ENCODE results near the gene TOP3A. TPM values are rescaled to one million over a fixed set of nuclear protein-coding genes. Genes with fewer than 3 reads are reported as not detected.
A peak's percentile ranks its signal among the peaks of the same experiment; 100 is the strongest.

TOP3A gene
- polyA plus RNA-seq, 1 donor (not counting 4 experiments of a cell fraction or from before 2014, with no cell fraction given): 11.6 TPM

GRCh38 chr17:18261659-18262058, 53.1 kb downstream of the TOP3A start:
- Histone ChIP-seq H3K79me2 (ENCODE audit: control insufficient read depth, insufficient read depth, low read length) (peaks cover 33% of the 10 kb centered on the region), H2AFZ (ENCODE audit: control insufficient read depth, low read length) (no peak overlapping the region), H3K4me1 (ENCODE audit: control insufficient read depth, extremely low read depth, insufficient read depth, low read length) (peaks cover 27% of the 10 kb centered on the region), H3K27ac (ENCODE audit: control insufficient read depth, insufficient read depth, low read length) (peak overlapping the region; percentile 92), H3K4me3 (ENCODE audit: control insufficient read depth in 2 of 3, extremely low read depth in 1 of 3, insufficient read depth in 2 of 3, low read depth in 1 of 3, low read length in 3 of 3) (peak overlapping the region; percentile 75 to 97 (median 90)), H3K9ac (ENCODE audit: control insufficient read depth, extremely low read depth, insufficient read depth, low read length) (peak overlapping the region; percentile 93), H3K9me3 (ENCODE audit: control insufficient read depth, low read depth, low read length) (no peaks in the 10 kb centered on the region), H3K36me3 (ENCODE audit: control insufficient read depth in 2 of 2, extremely low read depth in 1 of 2, insufficient read depth in 2 of 2, low read length in 2 of 2) (peaks cover 12 to 20% of the 10 kb centered on the region in 2 experiments), H3K4me2 (ENCODE audit: control insufficient read depth, extremely low read depth, insufficient read depth, low read depth, low read length) (peak overlapping the region; percentile 99), H3K27me3 (ENCODE audit: control insufficient read depth, extremely low read depth, insufficient read depth, low read length) (no peaks in the 10 kb centered on the region), H3K9me1 (ENCODE audit: control insufficient read depth, extremely low read depth, insufficient read depth, low read length) (peaks cover 5% of the 10 kb centered on the region), H4K20me1 (ENCODE audit: control insufficient read depth, extremely low read depth, insufficient read depth, low read length) (peaks cover 4% of the 10 kb centered on the region)
- TF ChIP-seq EZH2 (IDR thresholded peaks at IDR 0.05; ENCODE audit: low read length) (no peak), CTCF (optimal IDR thresholded peaks at IDR 0.05 in 1 of 3, IDR thresholded peaks at IDR 0.05 in 1 of 3, conservative IDR thresholded peaks at IDR 0.05 in 1 of 3; ENCODE audit: extremely low read depth in 1 of 3, insufficient read depth in 2 of 3, low read length in 3 of 3) (no peak)
- dilution Hi-C loops (cut with MboI; ENCODE audit: extremely low pct_ligation_motif_present, low sequenced_read_pairs): no loop called here
- DNase-seq (ENCODE audit: low read depth, low spot score): no peak
- no peak for FAIRE-seq

- peaks cover 6% of the 10 kb centered on the region for H4K20me1 ChIP-seq (ENCODE audit: control insufficient read depth, extremely low read depth, insufficient read depth, low read length)
- H3K27me3 ChIP-seq (ENCODE audit: control insufficient read depth, extremely low read depth, insufficient read depth, low read length): no peaks in the 10 kb centered on the region
- peak overlapping the region; percentile 88 for H2AFZ ChIP-seq (ENCODE audit: control insufficient read depth, low read length)
- DNase-seq (ENCODE audit: low read depth, low spot score) (no peak), FAIRE-seq (peak; percentile 67)
- peak overlapping the region; percentile 92 for H3K27ac ChIP-seq (ENCODE audit: control insufficient read depth, insufficient read depth, low read length)
- peak overlapping the region; percentile 93 for H3K9ac ChIP-seq (ENCODE audit: control insufficient read depth, extremely low read depth, insufficient read depth, low read length)
- peaks cover 32% of the 10 kb centered on the region for H3K4me1 ChIP-seq (ENCODE audit: control insufficient read depth, extremely low read depth, insufficient read depth, low read length)
- peaks cover 38% of the 10 kb centered on the region for H3K79me2 ChIP-seq (ENCODE audit: control insufficient read depth, insufficient read depth, low read length)
- H3K36me3 ChIP-seq (ENCODE audit: control insufficient read depth in 2 of 2, extremely low read depth in 1 of 2, insufficient read depth in 2 of 2, low read length in 2 of 2): peaks cover 17 to 25% of the 10 kb centered on the region in 2 experiments
- H3K4me2 ChIP-seq (ENCODE audit: control insufficient read depth, extremely low read depth, insufficient read depth, low read depth, low read length): peak overlapping the region; percentile 99
- peaks cover 7% of the 10 kb centered on the region for H3K9me1 ChIP-seq (ENCODE audit: control insufficient read depth, extremely low read depth, insufficient read depth, low read length)
- peak overlapping the region; percentile 75 to 97 (median 90) for H3K4me3 ChIP-seq (ENCODE audit: control insufficient read depth in 2 of 3, extremely low read depth in 1 of 3, insufficient read depth in 2 of 3, low read depth in 1 of 3, low read length in 3 of 3)
- dilution Hi-C loops (cut with MboI; ENCODE audit: extremely low pct_ligation_motif_present, low sequenced_read_pairs): no loop called here
- TF ChIP-seq CTCF (optimal IDR thresholded peaks at IDR 0.05 in 1 of 3, IDR thresholded peaks at IDR 0.05 in 1 of 3, conservative IDR thresholded peaks at IDR 0.05 in 1 of 3; ENCODE audit: extremely low read depth in 1 of 3, insufficient read depth in 2 of 3, low read length in 3 of 3) (no peak), EZH2 (IDR thresholded peaks at IDR 0.05; ENCODE audit: low read length) (no peak)
- no peaks in the 10 kb centered on the region for H3K9me3 ChIP-seq (ENCODE audit: control insufficient read depth, low read depth, low read length)
These were observed 53.7 kb downstream of the TOP3A start for GRCh38 chr17:18261146-18261515.

All from keratinocyte (primary cell).